ENCODE measurements around the gene CHN2.

Gene CHN2

GRCh38 chr7:29432721-29433120 lies 238.1 kb downstream of the CHN2 start:
- H3K4me3 ChIP-seq (ENCODE audit: low read depth, low read length), result no peak overlapping the region
- TF ChIP-seq, protein P1, sequence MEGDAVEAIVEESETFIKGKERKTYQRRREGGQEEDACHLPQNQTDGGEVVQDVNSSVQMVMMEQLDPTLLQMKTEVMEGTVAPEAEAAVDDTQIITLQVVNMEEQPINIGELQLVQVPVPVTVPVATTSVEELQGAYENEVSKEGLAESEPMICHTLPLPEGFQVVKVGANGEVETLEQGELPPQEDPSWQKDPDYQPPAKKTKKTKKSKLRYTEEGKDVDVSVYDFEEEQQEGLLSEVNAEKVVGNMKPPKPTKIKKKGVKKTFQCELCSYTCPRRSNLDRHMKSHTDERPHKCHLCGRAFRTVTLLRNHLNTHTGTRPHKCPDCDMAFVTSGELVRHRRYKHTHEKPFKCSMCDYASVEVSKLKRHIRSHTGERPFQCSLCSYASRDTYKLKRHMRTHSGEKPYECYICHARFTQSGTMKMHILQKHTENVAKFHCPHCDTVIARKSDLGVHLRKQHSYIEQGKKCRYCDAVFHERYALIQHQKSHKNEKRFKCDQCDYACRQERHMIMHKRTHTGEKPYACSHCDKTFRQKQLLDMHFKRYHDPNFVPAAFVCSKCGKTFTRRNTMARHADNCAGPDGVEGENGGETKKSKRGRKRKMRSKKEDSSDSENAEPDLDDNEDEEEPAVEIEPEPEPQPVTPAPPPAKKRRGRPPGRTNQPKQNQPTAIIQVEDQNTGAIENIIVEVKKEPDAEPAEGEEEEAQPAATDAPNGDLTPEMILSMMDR (IDR thresholded peaks at IDR 0.05; ENCODE audit: borderline replicate concordance, insufficient read depth, low read depth, low read length), result no peak

DNA sequence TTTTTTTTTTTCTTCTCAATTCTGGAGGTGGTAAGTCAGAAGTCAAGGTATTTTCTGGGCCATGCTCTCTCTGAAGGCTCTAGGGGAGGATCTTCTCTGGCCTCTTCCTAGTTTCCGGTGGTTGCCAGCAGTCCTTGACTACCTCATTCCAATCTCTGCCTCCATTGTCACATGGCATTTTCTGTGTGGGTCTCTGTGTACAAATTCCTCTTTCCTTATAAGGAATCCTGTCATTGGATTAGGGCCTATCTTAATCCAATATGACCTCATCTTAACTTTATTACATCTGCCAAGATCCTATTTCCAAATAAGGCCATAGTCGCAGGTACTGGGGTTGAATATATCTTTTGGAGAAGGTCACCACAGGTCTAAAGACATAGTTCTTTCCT lies 239.8 kb downstream of the CHN2 start:
- TF ChIP-seq, protein P1 (IDR thresholded peaks at IDR 0.05; ENCODE audit: borderline replicate concordance, insufficient read depth, low read depth, low read length), result no peak
- H3K4me3 ChIP-seq (ENCODE audit: low read depth, low read length), result no peak overlapping the region

- no peak overlapping the region for H3K4me3 ChIP-seq (ENCODE audit: low read depth, low read length)
- TF ChIP-seq, protein P1 (IDR thresholded peaks at IDR 0.05; ENCODE audit: borderline replicate concordance, insufficient read depth, low read depth, low read length), result no peak
Observed at GRCh38 chr7:29435167-29435566, 240.6 kb downstream of the CHN2 start.

DNA sequence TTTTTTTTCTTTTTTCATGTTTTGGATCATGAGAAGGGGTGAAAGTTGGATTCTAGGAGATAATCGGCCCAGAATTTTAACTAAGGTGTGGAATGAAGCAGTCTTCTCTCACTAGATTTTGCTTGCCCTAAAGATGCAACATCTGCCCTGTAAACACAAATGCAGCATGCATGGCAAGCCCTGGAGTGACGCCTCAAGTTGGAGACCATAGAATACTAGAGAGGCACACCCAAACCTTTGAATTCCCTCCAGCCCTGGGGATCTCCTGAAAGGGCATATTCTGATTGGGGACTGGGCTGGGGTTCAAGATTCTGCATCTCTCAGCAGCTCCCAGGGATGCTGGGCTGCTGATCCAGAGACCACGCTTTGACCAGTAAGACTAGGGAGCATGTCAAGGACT lies 241.3 kb downstream of the CHN2 start:
- TF ChIP-seq, protein P1 (IDR thresholded peaks at IDR 0.05; ENCODE audit: borderline replicate concordance, insufficient read depth, low read depth, low read length), result no peak

DNA sequence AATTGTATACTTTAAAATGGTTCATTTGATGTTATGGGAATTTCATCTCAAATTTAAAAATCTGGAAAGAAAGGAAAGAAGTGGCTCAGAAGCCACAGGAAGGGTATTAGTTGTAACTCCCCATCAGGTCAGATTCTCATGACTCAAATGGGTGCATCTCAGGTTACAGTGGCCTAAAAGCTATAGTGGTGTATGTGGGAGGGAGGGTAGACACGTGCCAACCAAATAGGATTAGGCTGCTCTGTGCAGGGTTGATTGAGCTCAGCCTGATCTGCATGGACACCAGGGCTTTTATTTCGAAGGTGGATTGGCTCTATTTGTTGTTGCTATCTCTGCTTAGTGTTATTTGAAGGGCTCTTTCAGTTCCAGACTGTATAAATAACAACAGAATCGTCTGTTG lies 247.6 kb downstream of the CHN2 start:
- H3K4me3 ChIP-seq (ENCODE audit: low read depth, low read length), result no peak overlapping the region
- TF ChIP-seq, protein P1 (IDR thresholded peaks at IDR 0.05; ENCODE audit: borderline replicate concordance, insufficient read depth, low read depth, low read length), result no peak

More for the DNA sequence above, 241.3 kb downstream of the CHN2 start:
- no peak overlapping the region for H3K4me3 ChIP-seq (ENCODE audit: low read depth, low read length)

DNA sequence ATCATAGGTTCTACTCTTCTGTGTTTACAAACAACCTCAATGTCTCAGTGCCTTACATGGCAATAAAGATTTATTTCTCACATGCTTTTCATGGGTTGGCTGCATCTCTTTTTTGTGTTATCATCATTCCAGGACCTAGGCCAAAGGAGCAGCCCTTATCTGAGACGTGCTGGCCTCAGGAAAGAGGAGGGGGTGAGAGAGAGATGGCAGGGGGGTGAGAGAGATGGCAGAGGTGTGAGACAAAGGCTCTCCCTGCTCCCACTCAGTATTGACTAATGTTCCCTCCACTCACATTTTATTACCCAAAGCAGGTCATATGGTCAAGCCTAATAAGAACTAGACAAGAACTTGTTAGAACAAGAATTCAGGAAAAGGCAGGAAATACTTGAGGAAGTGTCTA lies 249.0 kb downstream of the CHN2 start:
- no peak overlapping the region for H3K4me3 ChIP-seq (ENCODE audit: low read depth, low read length)
- TF ChIP-seq, protein P1 (IDR thresholded peaks at IDR 0.05; ENCODE audit: borderline replicate concordance, insufficient read depth, low read depth, low read length), result no peak

DNA sequence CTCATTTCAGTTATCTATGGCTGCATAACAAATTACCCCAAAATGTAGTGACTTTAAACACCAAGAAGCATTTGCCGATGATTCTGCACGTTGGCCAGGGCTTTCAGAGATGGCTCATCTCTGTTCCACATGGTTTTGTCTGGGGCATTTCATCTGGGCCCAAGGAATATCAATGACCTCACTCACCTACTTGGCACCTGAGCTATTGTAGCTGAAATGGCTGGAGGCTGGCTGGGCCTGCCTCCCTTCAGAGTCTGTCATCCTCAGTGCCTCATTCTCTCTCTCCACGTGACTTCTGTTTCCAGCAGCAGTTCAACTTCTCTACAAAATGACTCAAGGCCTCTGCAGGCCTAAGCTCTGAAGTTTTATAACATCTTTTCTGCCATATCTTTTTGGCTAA lies 249.7 kb downstream of the CHN2 start:
- no peak overlapping the region for H3K4me3 ChIP-seq (ENCODE audit: low read depth, low read length)
- TF ChIP-seq, protein P1 (IDR thresholded peaks at IDR 0.05; ENCODE audit: borderline replicate concordance, insufficient read depth, low read depth, low read length), result no peak
